AG08395 (cell line): Measurements from ENCODE around the gene CMTM3.
A peak's percentile ranks its signal among the peaks of the same experiment; 100 is the strongest.
"Not testable (repeated sequence)": the region's sequence is repeated elsewhere in the genome, so short reads cannot be mapped to it uniquely, and the experiment has no call there.

Experiments used
- DNase-seq: peaks from one replicate; pipeline ENCODE4 v3.0.0; 2012; ENCODE audit warnings: mixed read lengths, low spot score

CMTM3 gene

DNA sequence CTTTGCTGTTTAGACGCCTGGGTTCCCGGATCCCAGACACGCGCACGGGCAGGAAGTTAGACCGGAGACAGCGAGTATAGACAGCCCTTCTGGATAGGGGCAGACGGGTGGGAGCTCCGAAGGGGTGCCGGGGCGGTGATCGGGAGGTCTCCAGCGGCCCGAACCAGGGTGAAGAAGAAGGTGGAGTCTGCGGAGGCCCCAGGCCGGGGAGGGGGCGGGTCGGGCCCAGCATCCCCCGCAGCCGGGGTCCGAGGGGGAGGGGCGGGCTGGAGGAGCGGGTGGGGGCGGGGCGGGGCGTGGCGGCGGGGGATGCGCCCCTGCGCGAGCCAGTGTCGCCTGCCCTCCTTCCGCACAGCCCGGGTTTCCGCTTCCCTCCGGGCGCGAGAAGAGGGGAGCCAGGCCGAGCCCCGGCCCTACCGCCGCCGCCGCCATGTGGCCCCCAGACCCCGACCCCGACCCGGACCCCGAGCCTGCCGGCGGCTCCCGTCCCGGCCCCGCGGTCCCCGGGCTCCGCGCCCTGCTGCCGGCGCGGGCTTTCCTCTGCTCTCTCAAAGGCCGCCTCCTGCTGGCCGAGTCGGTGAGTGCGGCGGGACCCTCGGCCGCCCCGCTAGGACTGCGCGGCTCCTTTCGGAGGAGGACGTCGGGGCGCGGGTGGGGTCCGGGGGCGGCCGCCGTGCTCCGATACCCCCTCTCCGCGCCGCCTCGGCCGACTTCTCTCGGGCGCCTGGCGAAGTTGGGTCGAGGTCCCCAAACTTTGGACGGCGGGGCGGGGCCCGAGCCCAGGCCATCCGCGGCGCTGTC is at the start of gene CMTM3:
Gene CMTM3 (plus strand): TSS at position 329 of the 801 bp plus-strand sequence. CDS start 102 bp downstream, at position 431.
- DNase-seq = peak; percentile 67

DNA sequence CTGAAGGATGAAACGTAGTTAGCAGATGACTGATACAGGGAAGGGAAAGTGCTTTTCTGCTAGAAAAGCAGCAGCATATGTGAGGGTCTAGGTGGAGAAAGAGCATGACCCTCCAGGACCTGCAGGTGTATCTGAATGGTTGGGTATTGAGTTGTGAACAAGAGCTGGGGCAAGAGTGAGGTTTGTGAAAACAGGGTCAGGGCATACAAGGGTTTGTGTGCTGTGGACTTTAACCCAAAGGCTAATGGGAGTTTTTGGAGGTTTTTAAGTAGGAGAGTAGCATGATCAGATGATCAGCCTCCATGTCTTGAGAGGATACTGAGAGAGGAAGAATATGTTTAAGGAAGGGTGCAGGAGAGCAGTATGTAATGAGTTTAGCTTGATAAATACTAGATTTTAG is 44.4 kb upstream of the CMTM3 start:
- no peak for DNase-seq

GRCh38 chr16:66561381-66562080 is 43.0 kb upstream of the CMTM3 start:
- DNase-seq = no peak

DNA sequence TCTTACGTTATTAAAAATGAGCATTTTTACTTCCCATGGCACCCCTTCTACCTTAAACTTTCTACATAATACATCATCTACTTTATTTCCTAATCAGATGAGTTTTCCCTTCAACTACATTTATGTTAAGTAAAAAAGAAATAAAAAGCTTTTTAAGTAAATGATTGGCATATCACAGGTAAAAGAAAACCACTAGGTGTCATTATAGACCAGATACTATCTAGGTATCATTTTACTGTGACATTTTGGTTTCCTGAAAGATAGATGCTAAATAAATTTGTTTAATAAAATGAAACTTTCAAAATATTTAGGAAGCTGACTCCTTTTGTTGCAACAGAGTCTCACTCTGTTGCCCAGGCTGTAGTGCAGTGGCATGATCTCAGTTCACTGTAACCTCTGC is 42.1 kb upstream of the CMTM3 start:
- no peak for DNase-seq

- no peak for DNase-seq
These were observed 41.5 kb upstream of the CMTM3 start for GRCh38 chr16:66562986-66563385.

DNA sequence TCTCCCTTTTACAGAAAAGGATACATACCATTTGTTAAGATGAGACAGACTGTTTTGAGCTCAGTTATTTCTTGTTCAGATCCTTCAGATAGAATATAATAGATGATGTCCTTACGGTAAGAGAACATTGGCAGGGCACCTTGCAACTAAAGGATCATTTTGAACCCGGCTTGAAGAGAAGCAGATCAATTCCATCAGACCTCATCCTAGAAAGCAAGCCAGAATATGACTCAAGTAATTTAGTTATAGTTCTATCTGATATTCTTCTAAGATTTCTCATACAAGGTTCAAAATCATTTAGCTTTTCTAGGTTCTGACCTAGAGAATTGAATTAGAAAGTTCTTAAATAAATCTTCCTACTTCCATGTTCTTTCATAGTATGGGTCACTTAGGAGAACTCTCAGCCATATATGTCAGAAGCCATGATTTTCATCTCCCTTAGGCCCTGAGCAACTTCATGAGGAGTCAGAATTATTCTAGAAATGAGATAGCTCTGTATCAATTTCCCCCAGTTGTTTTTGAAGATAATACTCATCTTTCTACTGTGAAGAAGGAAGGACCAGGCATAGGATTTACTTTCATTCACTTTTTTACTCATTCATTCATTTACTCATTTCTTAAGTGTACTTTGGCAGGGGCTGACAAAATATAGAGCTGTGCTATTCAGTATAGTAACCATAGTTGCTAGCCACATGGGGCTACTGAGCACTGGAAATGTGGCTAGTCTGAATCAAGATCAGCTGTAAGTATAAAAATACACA is 40.8 kb upstream of the CMTM3 start:
- DNase-seq = no peak

DNA sequence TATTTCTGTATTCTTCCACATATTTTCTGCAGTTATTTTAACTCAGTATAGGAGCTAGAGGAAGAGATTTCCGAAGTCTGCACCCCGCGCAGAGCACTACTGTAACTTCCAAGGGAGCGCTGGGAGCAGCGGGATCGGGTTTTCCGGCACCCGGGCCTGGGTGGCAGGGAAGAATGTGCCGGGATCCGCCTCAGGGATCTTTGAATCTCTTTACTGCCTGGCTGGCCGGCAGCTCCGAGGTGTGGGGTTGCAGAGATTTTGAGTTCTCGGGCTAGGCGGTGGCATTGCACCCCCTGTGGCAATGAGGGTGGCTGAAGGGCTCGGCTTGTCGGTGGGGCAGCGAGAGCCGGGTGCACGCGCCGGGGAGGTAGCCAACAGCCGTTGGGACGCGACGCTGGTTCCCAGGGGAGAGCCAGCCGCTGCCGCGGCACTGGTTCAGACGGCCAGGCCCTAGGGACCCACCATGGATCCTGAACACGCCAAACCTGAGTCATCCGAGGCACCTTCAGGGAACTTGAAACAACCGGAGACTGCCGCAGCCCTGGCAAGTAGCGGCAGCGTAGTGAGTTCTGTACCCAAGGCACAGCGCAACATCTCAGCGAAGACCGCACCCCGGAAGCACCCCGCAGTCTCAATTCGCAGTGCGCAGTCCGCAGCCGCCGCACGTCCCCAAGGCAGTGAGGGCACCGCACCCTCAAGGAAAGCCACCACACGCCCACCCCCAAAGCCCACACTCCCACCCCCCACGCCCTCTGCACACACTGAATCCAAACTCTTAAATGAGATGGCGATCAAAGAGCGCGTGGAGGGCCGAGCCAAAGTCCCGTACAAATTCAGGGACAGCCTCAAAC is 38.2 kb upstream of the CMTM3 start, which contains the start of gene CMTM1:
Gene CMTM1 (plus strand): TSS at position 389 of the 851 bp plus-strand sequence. CDS start 75 bp downstream, at position 464.
- no peak for DNase-seq

DNA sequence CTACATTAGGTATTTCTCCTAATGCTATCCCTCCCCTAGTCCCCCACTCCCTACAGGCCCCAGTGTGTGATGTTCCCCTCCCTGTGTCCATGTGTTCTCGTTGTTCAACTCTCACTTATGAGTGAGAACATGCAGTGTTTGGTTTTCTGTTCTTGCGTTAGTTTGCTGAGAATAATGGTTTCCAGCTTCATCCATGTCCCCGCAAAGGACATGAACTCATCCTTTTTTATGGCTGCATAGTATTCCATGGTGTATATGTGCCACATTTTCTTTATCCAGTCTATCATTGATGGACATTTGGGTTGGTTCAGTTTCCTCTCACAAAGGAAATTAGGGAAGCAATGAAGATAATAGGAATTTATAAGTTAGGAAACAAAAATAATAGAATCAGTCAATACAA is 37.2 kb upstream of the CMTM3 start:
- not testable (repeated sequence) for DNase-seq

DNA sequence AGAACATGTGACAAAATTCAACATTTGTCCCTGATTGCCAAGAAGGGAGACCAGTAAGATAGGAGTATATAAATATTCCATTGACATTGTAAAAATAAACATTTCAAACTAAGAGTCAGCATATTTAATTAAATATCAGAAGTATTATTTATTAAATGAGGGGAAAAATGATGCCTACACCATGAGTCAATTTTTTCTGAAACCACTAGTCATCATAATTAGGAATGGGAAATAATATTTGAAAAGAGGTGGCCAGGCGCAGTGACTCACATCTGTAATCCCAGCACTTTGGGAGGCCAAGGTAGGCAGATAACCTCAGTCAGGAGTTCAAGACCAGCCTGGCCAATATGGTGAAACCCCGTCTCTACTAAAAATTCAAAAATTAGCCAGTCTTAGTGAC is 36.1 kb upstream of the CMTM3 start:
- no peak for DNase-seq

DNA sequence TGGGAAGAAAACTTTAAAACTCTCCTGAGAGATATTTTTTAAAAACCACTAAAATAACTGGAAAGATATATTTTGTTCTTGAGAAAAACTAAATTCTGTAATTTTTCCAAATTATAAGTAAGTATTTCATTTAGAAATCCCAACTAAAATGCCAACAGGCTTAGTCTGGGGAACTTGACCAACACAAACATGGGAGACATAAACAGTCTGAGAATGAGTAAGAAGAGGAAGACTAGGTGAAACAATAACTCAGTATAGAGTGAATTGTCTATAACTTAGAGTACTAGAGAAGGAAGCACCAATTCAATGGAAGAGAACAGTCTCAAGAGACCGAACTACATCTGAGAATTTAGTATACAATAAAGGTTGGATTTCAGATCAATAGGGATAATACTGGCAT is 35.4 kb upstream of the CMTM3 start:
- peak; percentile 37 for DNase-seq

- no peak for DNase-seq
These were observed 34.6 kb upstream of the CMTM3 start for GRCh38 chr16:66569827-66570405.

DNA sequence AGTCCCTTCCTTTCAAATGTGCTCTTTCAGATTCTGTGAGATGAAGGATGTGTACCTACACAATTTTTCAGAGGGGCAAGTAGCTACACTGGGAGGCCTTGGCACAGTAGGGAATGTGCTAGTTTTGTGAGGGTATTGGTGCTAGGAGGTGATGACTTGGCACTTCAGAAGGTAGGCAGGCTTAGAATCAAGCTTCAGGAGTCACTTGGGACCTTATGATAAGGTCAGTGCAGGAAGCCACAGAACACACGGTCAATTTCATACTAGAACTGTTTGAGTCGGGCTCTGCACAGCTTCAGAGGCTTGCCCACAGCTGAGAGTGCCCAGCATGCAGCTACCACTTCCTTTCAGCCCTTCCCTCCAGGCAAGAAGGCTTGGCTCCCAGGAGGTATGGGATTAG is 32.1 kb upstream of the CMTM3 start:
- no peak for DNase-seq

GRCh38 chr16:66574081-66574480 is 30.4 kb upstream of the CMTM3 start:
- DNase-seq = no peak

DNA sequence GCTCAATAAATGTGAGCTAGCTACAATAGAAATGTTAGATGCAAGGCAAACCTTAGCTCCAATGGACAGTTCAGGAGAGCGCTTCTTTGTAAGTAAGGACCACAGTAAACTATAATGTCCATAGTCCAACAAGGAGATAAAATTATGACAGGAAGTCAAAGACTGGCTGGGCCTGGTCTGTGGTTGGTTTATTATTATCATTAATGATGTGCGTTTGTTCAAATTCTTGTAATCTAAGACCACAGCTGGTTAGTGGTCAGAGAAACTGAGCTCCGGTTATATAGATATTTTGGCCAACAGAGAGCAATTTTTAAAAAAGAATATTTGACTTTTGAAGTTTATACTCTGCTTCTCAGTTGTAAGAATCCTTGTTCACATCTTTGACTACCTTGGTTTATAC is 30.0 kb upstream of the CMTM3 start:
- no peak for DNase-seq

DNA sequence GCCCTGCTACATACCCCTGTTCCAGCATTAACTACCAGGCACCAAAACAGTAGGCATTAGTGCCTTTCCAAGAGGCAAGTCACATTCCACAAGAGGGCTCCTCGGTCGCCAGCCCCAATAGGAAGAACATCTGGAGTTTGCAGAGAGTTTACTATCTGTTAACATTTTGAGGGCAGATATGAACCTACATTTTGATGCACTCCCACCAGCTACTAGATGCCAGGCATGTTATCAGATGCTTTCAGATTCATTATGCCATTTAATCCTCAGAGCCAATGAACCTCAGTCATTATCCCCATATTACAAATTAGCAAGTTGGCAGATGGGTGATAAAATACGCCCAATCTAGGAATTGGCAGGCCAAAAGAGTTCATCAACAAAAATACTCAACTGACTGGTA is 29.4 kb upstream of the CMTM3 start:
- DNase-seq = no peak

GRCh38 chr16:66576296-66576695 is 28.2 kb upstream of the CMTM3 start:
- DNase-seq = no peak

GRCh38 chr16:66578651-66579531 is 25.6 kb upstream of the CMTM3 start, which contains the start of gene CMTM2:
TSS of gene CMTM2 (plus strand) at chr16:66579463. CDS start at chr16:66579608, 145 bp downstream.
- DNase-seq = peak; percentile 12

DNA sequence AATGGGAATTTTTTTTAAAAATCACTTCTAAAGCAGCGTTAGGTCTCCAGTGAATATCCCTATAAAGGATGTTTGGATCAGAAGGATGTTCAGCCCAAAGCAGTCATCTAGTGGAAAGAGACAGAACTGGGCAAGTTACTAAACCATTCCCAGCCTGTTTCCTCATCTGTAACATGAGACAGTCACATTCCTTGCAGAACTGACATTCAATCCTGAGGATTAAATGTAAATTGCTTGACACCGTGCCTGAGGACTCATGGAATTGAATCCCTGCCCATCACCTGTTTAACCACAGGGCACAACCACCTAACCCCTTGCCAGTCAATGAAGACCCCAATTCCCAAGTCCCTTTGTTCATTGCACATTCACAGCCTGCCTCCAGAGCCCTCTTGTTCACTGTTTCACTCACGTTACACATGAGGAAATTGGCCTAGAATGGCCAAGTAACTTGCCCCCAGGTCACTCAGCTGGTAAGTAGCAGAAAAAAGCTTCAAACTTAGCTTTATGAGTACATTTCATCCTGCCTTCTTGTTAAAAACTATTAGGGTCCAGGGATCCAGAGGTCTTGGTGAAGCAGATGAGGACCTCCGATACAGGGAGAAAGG is 23.8 kb upstream of the CMTM3 start:
- peak; percentile 68 for DNase-seq

DNA sequence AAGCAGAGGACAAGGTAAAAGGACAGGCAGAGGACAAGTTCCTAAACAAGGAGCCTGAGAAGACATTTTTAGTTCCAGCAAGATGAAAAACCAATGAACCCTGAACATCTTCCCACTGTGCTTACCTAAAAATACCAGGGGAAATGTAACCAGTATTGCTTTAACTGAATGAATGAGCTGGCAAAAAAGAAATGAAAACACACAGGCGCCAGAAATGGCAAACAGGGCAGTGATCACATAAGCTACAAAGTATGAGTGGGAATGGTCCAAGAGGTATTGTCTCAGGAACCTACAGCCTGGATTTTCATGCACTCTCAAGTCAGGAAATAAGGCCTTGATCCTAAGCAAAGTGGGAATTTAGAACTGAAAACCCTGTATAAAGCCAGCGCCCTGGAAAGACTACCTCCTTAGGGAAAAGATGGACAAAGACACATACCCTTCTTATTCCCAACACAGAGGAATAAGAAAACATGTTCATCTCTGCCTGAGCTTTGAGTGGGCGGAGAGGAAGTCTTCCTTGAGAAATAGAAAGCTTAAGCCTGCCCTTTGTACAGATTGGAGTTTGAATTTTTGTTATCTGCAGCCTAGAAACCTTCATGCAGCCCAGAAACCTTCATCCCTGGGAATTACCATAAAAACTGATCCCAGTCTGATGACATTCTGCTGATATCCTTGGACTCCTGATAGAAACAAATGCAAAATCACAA is 23.1 kb upstream of the CMTM3 start:
- no peak for DNase-seq
